ENCODE measurements around the gene RNU6-9. TPM values are rescaled to one million over a fixed set of nuclear protein-coding genes. Genes with fewer than 3 reads are reported as not detected.

Gene RNU6-9
- total RNA-seq, 3 donors from 2014 or later = not detected

- ATAC-seq = no peak
Observed at GRCh38 chr19:933553-933882, 40.2 kb downstream of the RNU6-9 start.

GRCh38 chr19:934197-934840 is 41.0 kb downstream of the RNU6-9 start:
- H3K36me3 Mint-ChIP-seq (ENCODE audit: insufficient read depth) = no peaks in the 10 kb centered on the region
- DNase-seq (no peak), ATAC-seq (no peak)
- H3K9me3 Mint-ChIP-seq = no peaks in the 10 kb centered on the region
- peaks cover 24% of the 10 kb centered on the region for H3K4me1 Mint-ChIP-seq (ENCODE audit: low read depth)
- no peaks in the 10 kb centered on the region for H3K27me3 Mint-ChIP-seq (ENCODE audit: low read depth)
- no peak overlapping the region for H3K4me3 Mint-ChIP-seq

More at GRCh38 chr19:933553-933882, 40.2 kb downstream of the RNU6-9 start:
- Mint-ChIP-seq H3K4me1 (ENCODE audit: low read depth) (peaks cover 24% of the 10 kb centered on the region), H3K27me3 (ENCODE audit: low read depth) (no peaks in the 10 kb centered on the region), H3K9me3 (no peaks in the 10 kb centered on the region), H3K4me3 (no peak overlapping the region), H3K36me3 (ENCODE audit: insufficient read depth) (no peaks in the 10 kb centered on the region)
- DNase-seq = no peak

GRCh38 chr19:934865-935479 is 41.7 kb downstream of the RNU6-9 start:
- H3K9me3 Mint-ChIP-seq = no peaks in the 10 kb centered on the region
- no peaks in the 10 kb centered on the region for H3K36me3 Mint-ChIP-seq (ENCODE audit: insufficient read depth)
- H3K4me1 Mint-ChIP-seq (ENCODE audit: low read depth) = peaks cover 25% of the 10 kb centered on the region
- ATAC-seq = no peak
- no peak for DNase-seq
- no peaks in the 10 kb centered on the region for H3K27me3 Mint-ChIP-seq (ENCODE audit: low read depth)
- H3K4me3 Mint-ChIP-seq = no peak overlapping the region

- Mint-ChIP-seq H3K9me3 (no peaks in the 10 kb centered on the region), H3K4me3 (no peak overlapping the region), H3K36me3 (ENCODE audit: insufficient read depth) (no peaks in the 10 kb centered on the region), H3K27me3 (ENCODE audit: low read depth) (no peaks in the 10 kb centered on the region), H3K4me1 (ENCODE audit: low read depth) (peaks cover 27% of the 10 kb centered on the region)
- DNase-seq = no peak
- no peak for ATAC-seq
Observed at GRCh38 chr19:936175-936546, 42.9 kb downstream of the RNU6-9 start.

GRCh38 chr19:937259-937694 is 44.0 kb downstream of the RNU6-9 start:
- H3K36me3 Mint-ChIP-seq (ENCODE audit: insufficient read depth) = no peaks in the 10 kb centered on the region
- no peak overlapping the region for H3K4me3 Mint-ChIP-seq
- DNase-seq (peak; percentile 37), ATAC-seq (peak; percentile 43 to 59)
- H3K9me3 Mint-ChIP-seq = no peaks in the 10 kb centered on the region
- H3K4me1 Mint-ChIP-seq (ENCODE audit: low read depth) = peaks cover 29% of the 10 kb centered on the region
- no peaks in the 10 kb centered on the region for H3K27me3 Mint-ChIP-seq (ENCODE audit: low read depth)

GRCh38 chr19:938233-938923 is 45.1 kb downstream of the RNU6-9 start:
- no peak for DNase-seq
- Mint-ChIP-seq H3K9me3 (no peaks in the 10 kb centered on the region), H3K4me1 (ENCODE audit: low read depth) (peaks cover 23% of the 10 kb centered on the region), H3K36me3 (ENCODE audit: insufficient read depth) (no peaks in the 10 kb centered on the region), H3K4me3 (no peak overlapping the region), H3K27me3 (ENCODE audit: low read depth) (no peaks in the 10 kb centered on the region)
- no peak for ATAC-seq

- Mint-ChIP-seq H3K4me1 (ENCODE audit: low read depth) (peaks cover 21% of the 10 kb centered on the region), H3K36me3 (ENCODE audit: insufficient read depth) (no peaks in the 10 kb centered on the region), H3K27me3 (ENCODE audit: low read depth) (no peaks in the 10 kb centered on the region), H3K9me3 (no peaks in the 10 kb centered on the region), H3K4me3 (no peak overlapping the region)
- ATAC-seq (no peak), DNase-seq (no peak)
Observed at GRCh38 chr19:939439-939838, 46.2 kb downstream of the RNU6-9 start.

GRCh38 chr19:939922-940321 is 46.6 kb downstream of the RNU6-9 start:
- no peaks in the 10 kb centered on the region for H3K9me3 Mint-ChIP-seq
- no peaks in the 10 kb centered on the region for H3K36me3 Mint-ChIP-seq (ENCODE audit: insufficient read depth)
- ATAC-seq (no peak), DNase-seq (no peak)
- H3K27me3 Mint-ChIP-seq (ENCODE audit: low read depth) = no peaks in the 10 kb centered on the region
- H3K4me1 Mint-ChIP-seq (ENCODE audit: low read depth) = peaks cover 21% of the 10 kb centered on the region
- peak overlapping the region; percentile 66 for H3K4me3 Mint-ChIP-seq

GRCh38 chr19:940591-941291 is 47.5 kb downstream of the RNU6-9 start:
- H3K4me1 Mint-ChIP-seq (ENCODE audit: low read depth) = peaks cover 21% of the 10 kb centered on the region
- DNase-seq = peak; percentile 60
- ATAC-seq = peak; percentile 76 to 79
- no peaks in the 10 kb centered on the region for H3K36me3 Mint-ChIP-seq (ENCODE audit: insufficient read depth)
- no peaks in the 10 kb centered on the region for H3K27me3 Mint-ChIP-seq (ENCODE audit: low read depth)
- H3K9me3 Mint-ChIP-seq = no peaks in the 10 kb centered on the region
- H3K4me3 Mint-ChIP-seq = peak overlapping the region; percentile 67

GRCh38 chr19:941292-942132 is 48.2 kb downstream of the RNU6-9 start:
- H3K36me3 Mint-ChIP-seq (ENCODE audit: insufficient read depth) = no peaks in the 10 kb centered on the region
- no peaks in the 10 kb centered on the region for H3K9me3 Mint-ChIP-seq
- no peak for DNase-seq
- H3K4me1 Mint-ChIP-seq (ENCODE audit: low read depth) = peaks cover 21% of the 10 kb centered on the region
- H3K27me3 Mint-ChIP-seq (ENCODE audit: low read depth) = no peaks in the 10 kb centered on the region
- no peak for ATAC-seq
- H3K4me3 Mint-ChIP-seq = peak overlapping the region; percentile 67

GRCh38 chr19:942133-942645 is 48.9 kb downstream of the RNU6-9 start:
- H3K4me3 Mint-ChIP-seq = no peak overlapping the region
- no peak for DNase-seq
- ATAC-seq = no peak
- H3K36me3 Mint-ChIP-seq (ENCODE audit: insufficient read depth) = no peaks in the 10 kb centered on the region
- no peaks in the 10 kb centered on the region for H3K9me3 Mint-ChIP-seq
- no peaks in the 10 kb centered on the region for H3K27me3 Mint-ChIP-seq (ENCODE audit: low read depth)
- peaks cover 20% of the 10 kb centered on the region for H3K4me1 Mint-ChIP-seq (ENCODE audit: low read depth)
